Caco-2 (cell line): ENCODE results near the gene LAPTM5. TPM values are rescaled to one million over a fixed set of nuclear protein-coding genes. Genes with fewer than 3 reads are reported as not detected.

ENCODE experiments used
- BruUV-seq: library from RNA; stranded (reverse); fragments of 400-500 nt; replicated peaks from 2 replicates; lab custom pipeline; 2021; lab: Mats Ljungman, UMichigan
- CTCF ChIA-PET: fragments of 300-600 bp; sonication (Branson Sonifier 250); formaldehyde crosslinking; loops from one replicate; lab custom pipeline; 2022; ENCODE audit warnings: antibody characterized with exemption; lab: Charles Lee
- POLR2A ChIA-PET: fragments of 300-600 bp; sonication (Branson Sonifier 250); formaldehyde crosslinking; loops from one replicate; lab custom pipeline; 2022; ENCODE audit warnings: antibody characterized with exemption; lab: Charles Lee
- DNase-seq, 2 experiments: peaks; one replicate each; pipeline versions ENCODE4 v3.0.0 to v3.0.0-alpha.2; 2020 to 2022
- H3K27me3 ChIP-seq: replicated peaks from 2 replicates; pipeline ENCODE4 v1.6.0; 2011; ENCODE audit warnings: low read length; ENCODE audit not compliant: control insufficient read depth, insufficient read depth
- H3K36me3 ChIP-seq: 2 replicates; pipeline ENCODE4 v1.5.1; 2011; ENCODE audit warnings: low read length; ENCODE audit not compliant: control insufficient read depth, insufficient read depth
- H3K4me1 ChIP-seq: fragments of 250-450 bp; sonication (Bioruptor Pico); 2 replicates; pipeline ENCODE4 v1.5.1; 2020; ENCODE audit warnings: mild to moderate bottlenecking
- H3K4me3 ChIP-seq: 2 replicates; pipeline ENCODE4 v1.5.1; 2011; ENCODE audit warnings: low read depth, mild to moderate bottlenecking, control low read depth, low read length
- H3K9me3 ChIP-seq: fragments of 250-450 bp; sonication (Bioruptor Pico); 2 replicates; pipeline ENCODE4 v1.5.1; 2020; ENCODE audit warnings: mild to moderate bottlenecking, moderate library complexity
- H3K27ac Mint-ChIP-seq: one replicate; pipeline ENCODE4 v1.8.0; 2022; ENCODE audit warnings: mixed read lengths; ENCODE audit not compliant: unreplicated experiment
- H3K27me3 Mint-ChIP-seq: one replicate; pipeline ENCODE4 v1.8.0; 2022; ENCODE audit warnings: mixed read lengths; ENCODE audit not compliant: insufficient read depth, unreplicated experiment
- H3K36me3 Mint-ChIP-seq: one replicate; pipeline ENCODE4 v1.8.0; 2022; ENCODE audit warnings: mild to moderate bottlenecking, mixed read lengths; ENCODE audit not compliant: insufficient read depth, unreplicated experiment
- H3K4me1 Mint-ChIP-seq: one replicate; pipeline ENCODE4 v1.8.0; 2022; ENCODE audit warnings: low read depth, mixed read lengths; ENCODE audit not compliant: unreplicated experiment
- H3K4me3 Mint-ChIP-seq: one replicate; pipeline ENCODE4 v1.8.0; 2022; ENCODE audit warnings: mild to moderate bottlenecking, moderate library complexity, mixed read lengths; ENCODE audit not compliant: unreplicated experiment
- H3K9me3 Mint-ChIP-seq: one replicate; pipeline ENCODE4 v1.8.0; 2022; ENCODE audit warnings: mixed read lengths; ENCODE audit not compliant: unreplicated experiment
- intact Hi-C: fragments of 100-400 bp; cut with micrococcal nuclease; formaldehyde crosslinking; loops from one replicate; pipeline ENCODE4 v1.10.0; 2022; ENCODE audit not compliant: unreplicated experiment
- total RNA-seq: library from RNA; stranded (reverse); gene quantifications from 2 replicates; pipeline ENCODE4 v1.2.3, GENCODE V29; 2022
- TF ChIP-seq, protein P1 (sequence below), 2 experiments: fragments of 200-600 bp in 1 of 2; IDR thresholded peaks; 1 replicate in 1 of 2; 2 replicates in 1 of 2; pipeline versions ENCODE4 v1.5.1 to v1.8.0; 2011 to 2022; ENCODE audit warnings: antibody characterized with exemption in 1 of 2, control low read depth in 1 of 2, inconsistent platforms in 1 of 2, low read depth in 1 of 2, low read length in 1 of 2, mild to moderate bottlenecking in 1 of 2, moderate library complexity in 1 of 2; ENCODE audit not compliant: insufficient read depth in 1 of 2, severe bottlenecking in 1 of 2, unreplicated experiment in 1 of 2

The LAPTM5 gene
- total RNA-seq, 1 experiment from 2014 or later: not detected

DNA sequence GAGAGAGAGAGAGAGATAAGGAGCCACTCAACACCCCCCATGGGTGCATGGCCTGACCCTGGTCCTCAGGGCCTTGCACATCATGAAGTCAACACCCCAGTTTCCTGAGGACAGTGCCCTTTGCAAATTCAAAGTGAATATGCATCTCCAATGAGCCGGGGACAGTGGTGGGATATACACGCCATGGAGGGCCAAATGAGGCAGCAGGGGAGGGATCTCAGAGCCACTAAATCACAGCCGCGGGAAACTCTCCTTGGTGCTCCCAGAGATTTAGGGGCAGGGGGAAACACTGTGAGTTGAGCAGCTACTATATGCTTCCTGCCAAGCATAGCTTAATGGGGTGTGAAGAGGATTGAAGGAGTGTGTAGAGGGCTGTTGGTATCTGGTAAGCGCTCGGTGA, 69.7 kb downstream of the LAPTM5 start:
- Histone ChIP-seq H3K4me3 (no peak overlapping the region), H3K9me3 (no peaks in the 10 kb centered on the region), H3K27me3 (no peaks in the 10 kb centered on the region), H3K36me3 (no peaks in the 10 kb centered on the region), H3K4me1 (no peaks in the 10 kb centered on the region)
- H3K4me3 Mint-ChIP-seq: no peak overlapping the region
- no peak overlapping the region for H3K27ac Mint-ChIP-seq
- H3K27me3 Mint-ChIP-seq: peaks cover 15% of the 10 kb centered on the region
- DNase-seq: no peak
- no TSS peak for BruUV-seq
- H3K36me3 Mint-ChIP-seq: no peaks in the 10 kb centered on the region
- TF ChIP-seq, protein P1, sequence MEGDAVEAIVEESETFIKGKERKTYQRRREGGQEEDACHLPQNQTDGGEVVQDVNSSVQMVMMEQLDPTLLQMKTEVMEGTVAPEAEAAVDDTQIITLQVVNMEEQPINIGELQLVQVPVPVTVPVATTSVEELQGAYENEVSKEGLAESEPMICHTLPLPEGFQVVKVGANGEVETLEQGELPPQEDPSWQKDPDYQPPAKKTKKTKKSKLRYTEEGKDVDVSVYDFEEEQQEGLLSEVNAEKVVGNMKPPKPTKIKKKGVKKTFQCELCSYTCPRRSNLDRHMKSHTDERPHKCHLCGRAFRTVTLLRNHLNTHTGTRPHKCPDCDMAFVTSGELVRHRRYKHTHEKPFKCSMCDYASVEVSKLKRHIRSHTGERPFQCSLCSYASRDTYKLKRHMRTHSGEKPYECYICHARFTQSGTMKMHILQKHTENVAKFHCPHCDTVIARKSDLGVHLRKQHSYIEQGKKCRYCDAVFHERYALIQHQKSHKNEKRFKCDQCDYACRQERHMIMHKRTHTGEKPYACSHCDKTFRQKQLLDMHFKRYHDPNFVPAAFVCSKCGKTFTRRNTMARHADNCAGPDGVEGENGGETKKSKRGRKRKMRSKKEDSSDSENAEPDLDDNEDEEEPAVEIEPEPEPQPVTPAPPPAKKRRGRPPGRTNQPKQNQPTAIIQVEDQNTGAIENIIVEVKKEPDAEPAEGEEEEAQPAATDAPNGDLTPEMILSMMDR (IDR thresholded peaks at IDR 0.05; ENCODE audit: insufficient read depth in 1 of 2, low read depth in 1 of 2, low read length in 1 of 2, severe bottlenecking in 1 of 2, unreplicated experiment in 1 of 2): no peak
- CTCF ChIA-PET: no interaction called here
- POLR2A ChIA-PET: no interaction called here
- H3K9me3 Mint-ChIP-seq: no peaks in the 10 kb centered on the region
- intact Hi-C loops: no loop called here
- H3K4me1 Mint-ChIP-seq: no peaks in the 10 kb centered on the region

DNA sequence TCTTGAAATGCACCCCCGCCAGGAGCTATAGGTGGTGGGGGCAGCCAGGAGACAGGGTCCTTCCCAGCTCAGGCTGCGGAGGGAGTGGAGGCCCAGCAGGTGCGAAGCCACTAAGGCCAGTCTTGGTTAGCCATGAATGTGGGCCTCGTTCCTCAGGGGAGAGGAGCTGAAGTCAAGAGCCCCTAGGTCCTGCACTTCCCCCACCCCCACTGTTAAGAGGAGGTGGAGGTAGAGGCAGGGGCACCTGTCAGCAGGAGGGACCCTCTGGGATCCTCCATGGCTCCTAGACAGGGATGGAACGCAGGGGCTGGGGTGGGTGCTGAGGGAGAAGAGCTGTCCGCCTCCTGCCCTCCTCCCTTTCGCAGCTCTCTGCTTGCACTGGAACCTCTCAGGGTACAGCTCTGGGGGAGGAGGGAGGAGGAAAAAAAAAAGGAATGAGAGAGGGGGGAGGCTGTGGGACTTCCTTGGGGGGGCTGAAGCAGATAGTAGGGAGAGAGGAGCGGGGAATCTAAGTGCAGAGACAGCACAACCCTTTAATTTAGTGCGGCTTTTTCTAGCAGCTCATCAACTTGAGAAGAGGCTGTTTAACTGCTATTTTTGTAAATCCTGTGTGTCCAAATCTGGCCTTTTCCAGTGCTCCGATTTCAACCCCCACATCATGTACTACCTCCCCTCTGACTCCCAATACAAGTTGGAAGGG, 71.2 kb downstream of the LAPTM5 start:
- TF ChIP-seq, protein P1 (IDR thresholded peaks at IDR 0.05; ENCODE audit: insufficient read depth in 1 of 2, low read depth in 1 of 2, low read length in 1 of 2, severe bottlenecking in 1 of 2, unreplicated experiment in 1 of 2): no peak
- Histone ChIP-seq H3K27me3 (no peaks in the 10 kb centered on the region), H3K4me1 (no peaks in the 10 kb centered on the region), H3K36me3 (no peaks in the 10 kb centered on the region), H3K9me3 (no peaks in the 10 kb centered on the region), H3K4me3 (no peak overlapping the region)
- no TSS peak for BruUV-seq
- Mint-ChIP-seq H3K36me3 (no peaks in the 10 kb centered on the region), H3K27ac (no peak overlapping the region), H3K9me3 (no peaks in the 10 kb centered on the region), H3K4me3 (no peak overlapping the region), H3K4me1 (no peaks in the 10 kb centered on the region), H3K27me3 (peaks cover 9% of the 10 kb centered on the region)
- ChIA-PET POLR2A (no interaction called here), CTCF (no interaction called here)
- intact Hi-C loops: no loop called here
- DNase-seq: no peak

DNA sequence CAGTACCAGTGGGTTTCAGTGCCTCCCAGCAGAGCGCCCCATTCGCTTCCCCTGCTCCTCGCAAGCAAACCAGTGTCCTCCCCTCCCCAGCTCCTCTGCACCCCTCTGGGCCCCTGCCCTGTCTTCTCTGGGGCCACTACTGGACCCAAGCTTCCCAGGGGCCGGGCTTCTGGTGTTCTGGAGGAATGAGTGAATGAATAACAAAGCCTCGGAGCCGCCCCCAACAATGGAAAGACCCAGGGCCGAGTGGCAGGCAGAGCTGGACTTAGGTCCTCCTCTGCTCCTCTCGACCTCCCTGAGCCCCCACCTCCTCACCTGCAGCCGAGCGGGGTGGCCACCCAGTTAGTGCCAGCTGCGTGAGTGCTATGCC, 71.8 kb downstream of the LAPTM5 start:
- no peaks in the 10 kb centered on the region for H3K27me3 ChIP-seq
- H3K27ac Mint-ChIP-seq: no peak overlapping the region
- peaks cover 9% of the 10 kb centered on the region for H3K27me3 Mint-ChIP-seq
- no peaks in the 10 kb centered on the region for H3K36me3 Mint-ChIP-seq
- CTCF ChIA-PET: no interaction called here
- H3K4me1 ChIP-seq: no peaks in the 10 kb centered on the region
- no peaks in the 10 kb centered on the region for H3K36me3 ChIP-seq
- no peaks in the 10 kb centered on the region for H3K4me1 Mint-ChIP-seq
- H3K9me3 Mint-ChIP-seq: no peaks in the 10 kb centered on the region
- no TSS peak for BruUV-seq
- TF ChIP-seq, protein P1 (IDR thresholded peaks at IDR 0.05; ENCODE audit: insufficient read depth in 1 of 2, low read depth in 1 of 2, low read length in 1 of 2, severe bottlenecking in 1 of 2, unreplicated experiment in 1 of 2): no peak
- no peak for DNase-seq
- no peak overlapping the region for H3K4me3 ChIP-seq
- POLR2A ChIA-PET: no interaction called here
- intact Hi-C loops: no loop called here
- H3K9me3 ChIP-seq: no peaks in the 10 kb centered on the region
- H3K4me3 Mint-ChIP-seq: peak overlapping the region; percentile 44
